ENCODE results near the gene ZNF778.
A peak's percentile ranks its signal among the peaks of the same experiment; 100 is the strongest.
"Not testable (repeated sequence)": the region's sequence is repeated elsewhere in the genome, so short reads cannot be mapped to it uniquely, and the experiment has no call there.

ZNF778 gene

GRCh38 chr16:89222931-89223330, 5.4 kb downstream of the ZNF778 start:
- H3K9ac ChIP-seq (ENCODE audit: low read depth in 1 of 2, low read length in 2 of 2) = no peak overlapping the region
- H3K36me3 ChIP-seq (ENCODE audit: control insufficient read depth in 2 of 2, insufficient read depth in 2 of 2, low read length in 2 of 2) = peaks cover 46 to 65% of the 10 kb centered on the region in 2 donors
- H3K27ac ChIP-seq (ENCODE audit: low read depth in 2 of 2, low read length in 2 of 2) = no peak overlapping the region
- no peak overlapping the region for H3K4me3 ChIP-seq (ENCODE audit: low read length in 2 of 2)
- H3K9me3 ChIP-seq (ENCODE audit: control insufficient read depth in 2 of 2, low read length in 2 of 2) = peaks cover 12% of the 10 kb centered on the region in 2 donors
- H3K4me1 ChIP-seq (ENCODE audit: control insufficient read depth in 2 of 2, insufficient read depth in 2 of 2, low read length in 2 of 2) = peaks cover 2 to 4% of the 10 kb centered on the region in 2 donors
- no peaks in the 10 kb centered on the region for H3K27me3 ChIP-seq (ENCODE audit: control insufficient read depth in 2 of 2, insufficient read depth in 2 of 2, low read length in 2 of 2)

GRCh38 chr16:89224665-89225064, 7.2 kb downstream of the ZNF778 start:
- Histone ChIP-seq H3K4me3 (ENCODE audit: low read length in 2 of 2) (no peak overlapping the region), H3K9ac (ENCODE audit: low read depth in 1 of 2, low read length in 2 of 2) (no peak overlapping the region), H3K27me3 (ENCODE audit: control insufficient read depth in 2 of 2, insufficient read depth in 2 of 2, low read length in 2 of 2) (no peaks in the 10 kb centered on the region), H3K27ac (ENCODE audit: low read depth in 2 of 2, low read length in 2 of 2) (no peak overlapping the region), H3K36me3 (ENCODE audit: control insufficient read depth in 2 of 2, insufficient read depth in 2 of 2, low read length in 2 of 2) (peaks cover 54 to 71% of the 10 kb centered on the region in 2 donors), H3K4me1 (ENCODE audit: control insufficient read depth in 2 of 2, insufficient read depth in 2 of 2, low read length in 2 of 2) (no peaks in the 10 kb centered on the region), H3K9me3 (ENCODE audit: control insufficient read depth in 2 of 2, low read length in 2 of 2) (peaks cover 15 to 20% of the 10 kb centered on the region in 2 donors)

GRCh38 chr16:89230255-89230654, 12.8 kb downstream of the ZNF778 start:
- Histone ChIP-seq H3K9ac (ENCODE audit: low read depth in 1 of 2, low read length in 2 of 2) (no peak overlapping the region), H3K36me3 (ENCODE audit: control insufficient read depth in 2 of 2, insufficient read depth in 2 of 2, low read length in 2 of 2) (peaks cover 54 to 73% of the 10 kb centered on the region in 2 donors), H3K27me3 (ENCODE audit: control insufficient read depth in 2 of 2, insufficient read depth in 2 of 2, low read length in 2 of 2) (no peaks in the 10 kb centered on the region), H3K9me3 (ENCODE audit: control insufficient read depth in 2 of 2, low read length in 2 of 2) (peaks cover 15 to 20% of the 10 kb centered on the region in 2 donors), H3K4me3 (ENCODE audit: low read length in 2 of 2) (no peak overlapping the region), H3K27ac (ENCODE audit: low read depth in 2 of 2, low read length in 2 of 2) (no peak overlapping the region), H3K4me1 (ENCODE audit: control insufficient read depth in 2 of 2, insufficient read depth in 2 of 2, low read length in 2 of 2) (no peaks in the 10 kb centered on the region)

- no peak overlapping the region for H3K9ac ChIP-seq (ENCODE audit: low read depth in 1 of 2, low read length in 2 of 2)
- H3K36me3 ChIP-seq (ENCODE audit: control insufficient read depth in 2 of 2, insufficient read depth in 2 of 2, low read length in 2 of 2) = peaks cover 42 to 55% of the 10 kb centered on the region in 2 donors
- H3K4me3 ChIP-seq (ENCODE audit: low read length in 2 of 2) = no peak overlapping the region
- peaks cover 11 to 13% of the 10 kb centered on the region in 2 donors for H3K9me3 ChIP-seq (ENCODE audit: control insufficient read depth in 2 of 2, low read length in 2 of 2)
- H3K4me1 ChIP-seq (ENCODE audit: control insufficient read depth in 2 of 2, insufficient read depth in 2 of 2, low read length in 2 of 2) = no peaks in the 10 kb centered on the region
- H3K27me3 ChIP-seq (ENCODE audit: control insufficient read depth in 2 of 2, insufficient read depth in 2 of 2, low read length in 2 of 2) = no peaks in the 10 kb centered on the region
- no peak overlapping the region for H3K27ac ChIP-seq (ENCODE audit: low read depth in 2 of 2, low read length in 2 of 2)
Observed at GRCh38 chr16:89232107-89232506, 14.6 kb downstream of the ZNF778 start.

- H3K27me3 ChIP-seq (ENCODE audit: control insufficient read depth in 2 of 2, insufficient read depth in 2 of 2, low read length in 2 of 2) = no peaks in the 10 kb centered on the region
- H3K9me3 ChIP-seq (ENCODE audit: control insufficient read depth in 2 of 2, low read length in 2 of 2) = peaks cover 0 to 4% of the 10 kb centered on the region in 2 donors
- no peak overlapping the region for H3K9ac ChIP-seq (ENCODE audit: low read depth in 1 of 2, low read length in 2 of 2)
- H3K27ac ChIP-seq (ENCODE audit: low read depth in 2 of 2, low read length in 2 of 2) = peak overlapping the region in 1 of 2 donors; percentile 16
- no peak overlapping the region for H3K4me3 ChIP-seq (ENCODE audit: low read length in 2 of 2)
- no peaks in the 10 kb centered on the region for H3K4me1 ChIP-seq (ENCODE audit: control insufficient read depth in 2 of 2, insufficient read depth in 2 of 2, low read length in 2 of 2)
- H3K36me3 ChIP-seq (ENCODE audit: control insufficient read depth in 2 of 2, insufficient read depth in 2 of 2, low read length in 2 of 2) = peaks cover 28 to 39% of the 10 kb centered on the region in 2 donors
Observed at GRCh38 chr16:89233678-89234490, 16.4 kb downstream of the ZNF778 start.

- H3K27me3 ChIP-seq (ENCODE audit: control insufficient read depth in 2 of 2, insufficient read depth in 2 of 2, low read length in 2 of 2) = no peaks in the 10 kb centered on the region
- no peak overlapping the region for H3K4me3 ChIP-seq (ENCODE audit: low read length in 2 of 2)
- no peaks in the 10 kb centered on the region for H3K9me3 ChIP-seq (ENCODE audit: control insufficient read depth in 2 of 2, low read length in 2 of 2)
- H3K4me1 ChIP-seq (ENCODE audit: control insufficient read depth in 2 of 2, insufficient read depth in 2 of 2, low read length in 2 of 2) = peaks cover 5% of the 10 kb centered on the region in 2 donors
- H3K27ac ChIP-seq (ENCODE audit: low read depth in 2 of 2, low read length in 2 of 2) = no peak overlapping the region
- peaks cover 9 to 11% of the 10 kb centered on the region in 2 donors for H3K36me3 ChIP-seq (ENCODE audit: control insufficient read depth in 2 of 2, insufficient read depth in 2 of 2, low read length in 2 of 2)
- no peak overlapping the region for H3K9ac ChIP-seq (ENCODE audit: low read depth in 1 of 2, low read length in 2 of 2)
Observed at GRCh38 chr16:89237733-89238132, 20.2 kb downstream of the ZNF778 start.

GRCh38 chr16:89241187-89242007, 23.9 kb downstream of the ZNF778 start:
- peaks cover 5 to 6% of the 10 kb centered on the region in 2 donors for H3K4me1 ChIP-seq (ENCODE audit: control insufficient read depth in 2 of 2, insufficient read depth in 2 of 2, low read length in 2 of 2)
- no peaks in the 10 kb centered on the region for H3K9me3 ChIP-seq (ENCODE audit: control insufficient read depth in 2 of 2, low read length in 2 of 2)
- H3K4me3 ChIP-seq (ENCODE audit: low read length in 2 of 2) = peak overlapping the region; percentile 95 to 97
- H3K27me3 ChIP-seq (ENCODE audit: control insufficient read depth in 2 of 2, insufficient read depth in 2 of 2, low read length in 2 of 2) = no peaks in the 10 kb centered on the region
- peak overlapping the region; percentile 98 to 99 for H3K9ac ChIP-seq (ENCODE audit: low read depth in 1 of 2, low read length in 2 of 2)
- no peaks in the 10 kb centered on the region for H3K36me3 ChIP-seq (ENCODE audit: control insufficient read depth in 2 of 2, insufficient read depth in 2 of 2, low read length in 2 of 2)
- H3K27ac ChIP-seq (ENCODE audit: low read depth in 2 of 2, low read length in 2 of 2) = peak overlapping the region; percentile 97

- no peak overlapping the region for H3K4me3 ChIP-seq (ENCODE audit: low read length in 2 of 2)
- H3K4me1 ChIP-seq (ENCODE audit: control insufficient read depth in 2 of 2, insufficient read depth in 2 of 2, low read length in 2 of 2) = peaks cover 9% of the 10 kb centered on the region in 2 donors
- no peak overlapping the region for H3K27ac ChIP-seq (ENCODE audit: low read depth in 2 of 2, low read length in 2 of 2)
- H3K9ac ChIP-seq (ENCODE audit: low read depth in 1 of 2, low read length in 2 of 2) = no peak overlapping the region
- no peaks in the 10 kb centered on the region for H3K27me3 ChIP-seq (ENCODE audit: control insufficient read depth in 2 of 2, insufficient read depth in 2 of 2, low read length in 2 of 2)
- H3K36me3 ChIP-seq (ENCODE audit: control insufficient read depth in 2 of 2, insufficient read depth in 2 of 2, low read length in 2 of 2) = no peaks in the 10 kb centered on the region
- H3K9me3 ChIP-seq (ENCODE audit: control insufficient read depth in 2 of 2, low read length in 2 of 2) = no peaks in the 10 kb centered on the region
Observed at GRCh38 chr16:89242795-89243200, 25.3 kb downstream of the ZNF778 start.

GRCh38 chr16:89243664-89244063, 26.2 kb downstream of the ZNF778 start:
- H3K4me1 ChIP-seq (ENCODE audit: control insufficient read depth in 2 of 2, insufficient read depth in 2 of 2, low read length in 2 of 2) = peaks cover 9% of the 10 kb centered on the region in 2 donors
- H3K4me3 ChIP-seq (ENCODE audit: low read length in 2 of 2) = no peak overlapping the region
- no peaks in the 10 kb centered on the region for H3K9me3 ChIP-seq (ENCODE audit: control insufficient read depth in 2 of 2, low read length in 2 of 2)
- H3K27ac ChIP-seq (ENCODE audit: low read depth in 2 of 2, low read length in 2 of 2) = no peak overlapping the region
- H3K36me3 ChIP-seq (ENCODE audit: control insufficient read depth in 2 of 2, insufficient read depth in 2 of 2, low read length in 2 of 2) = no peaks in the 10 kb centered on the region
- H3K27me3 ChIP-seq (ENCODE audit: control insufficient read depth in 2 of 2, insufficient read depth in 2 of 2, low read length in 2 of 2) = no peaks in the 10 kb centered on the region
- H3K9ac ChIP-seq (ENCODE audit: low read depth in 1 of 2, low read length in 2 of 2) = no peak overlapping the region

- not testable (repeated sequence) for H3K4me3 ChIP-seq (ENCODE audit: low read length in 2 of 2); H3K27me3 ChIP-seq (ENCODE audit: control insufficient read depth in 2 of 2, insufficient read depth in 2 of 2, low read length in 2 of 2); H3K36me3 ChIP-seq (ENCODE audit: control insufficient read depth in 2 of 2, insufficient read depth in 2 of 2, low read length in 2 of 2); H3K4me1 ChIP-seq (ENCODE audit: control insufficient read depth in 2 of 2, insufficient read depth in 2 of 2, low read length in 2 of 2); H3K9me3 ChIP-seq (ENCODE audit: control insufficient read depth in 2 of 2, low read length in 2 of 2); H3K27ac ChIP-seq (ENCODE audit: low read depth in 2 of 2, low read length in 2 of 2); H3K9ac ChIP-seq (ENCODE audit: low read depth in 1 of 2, low read length in 2 of 2)
Observed at GRCh38 chr16:89244264-89244663, 26.8 kb downstream of the ZNF778 start.
